ENCODE results near the gene AGAP3.

Gene AGAP3

GRCh38 chr7:151043959-151044358 is 42.3 kb upstream of the AGAP3 start:
- TF ChIP-seq POLR2AphosphoS5 (IDR thresholded peaks at IDR 0.05; ENCODE audit: low read depth, low read length) (no peak), SIN3A (IDR thresholded peaks at IDR 0.05; ENCODE audit: borderline replicate concordance, insufficient read depth, low read length) (no peak), TAF1 (IDR thresholded peaks at IDR 0.05; ENCODE audit: borderline replicate concordance, insufficient read depth, low read length) (no peak), FOXP2 (optimal IDR thresholded peaks at IDR 0.05; ENCODE audit: borderline replicate concordance, extremely low read depth, extremely low read length, insufficient read depth) (no peak)
- TF ChIP-seq, protein P1, sequence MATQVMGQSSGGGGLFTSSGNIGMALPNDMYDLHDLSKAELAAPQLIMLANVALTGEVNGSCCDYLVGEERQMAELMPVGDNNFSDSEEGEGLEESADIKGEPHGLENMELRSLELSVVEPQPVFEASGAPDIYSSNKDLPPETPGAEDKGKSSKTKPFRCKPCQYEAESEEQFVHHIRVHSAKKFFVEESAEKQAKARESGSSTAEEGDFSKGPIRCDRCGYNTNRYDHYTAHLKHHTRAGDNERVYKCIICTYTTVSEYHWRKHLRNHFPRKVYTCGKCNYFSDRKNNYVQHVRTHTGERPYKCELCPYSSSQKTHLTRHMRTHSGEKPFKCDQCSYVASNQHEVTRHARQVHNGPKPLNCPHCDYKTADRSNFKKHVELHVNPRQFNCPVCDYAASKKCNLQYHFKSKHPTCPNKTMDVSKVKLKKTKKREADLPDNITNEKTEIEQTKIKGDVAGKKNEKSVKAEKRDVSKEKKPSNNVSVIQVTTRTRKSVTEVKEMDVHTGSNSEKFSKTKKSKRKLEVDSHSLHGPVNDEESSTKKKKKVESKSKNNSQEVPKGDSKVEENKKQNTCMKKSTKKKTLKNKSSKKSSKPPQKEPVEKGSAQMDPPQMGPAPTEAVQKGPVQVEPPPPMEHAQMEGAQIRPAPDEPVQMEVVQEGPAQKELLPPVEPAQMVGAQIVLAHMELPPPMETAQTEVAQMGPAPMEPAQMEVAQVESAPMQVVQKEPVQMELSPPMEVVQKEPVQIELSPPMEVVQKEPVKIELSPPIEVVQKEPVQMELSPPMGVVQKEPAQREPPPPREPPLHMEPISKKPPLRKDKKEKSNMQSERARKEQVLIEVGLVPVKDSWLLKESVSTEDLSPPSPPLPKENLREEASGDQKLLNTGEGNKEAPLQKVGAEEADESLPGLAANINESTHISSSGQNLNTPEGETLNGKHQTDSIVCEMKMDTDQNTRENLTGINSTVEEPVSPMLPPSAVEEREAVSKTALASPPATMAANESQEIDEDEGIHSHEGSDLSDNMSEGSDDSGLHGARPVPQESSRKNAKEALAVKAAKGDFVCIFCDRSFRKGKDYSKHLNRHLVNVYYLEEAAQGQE (IDR thresholded peaks at IDR 0.05; ENCODE audit: insufficient read depth in 1 of 2, low read depth in 2 of 2, low read length in 2 of 2), result no peak

GRCh38 chr7:151045262-151045661 is 41.0 kb upstream of the AGAP3 start:
- TF ChIP-seq, protein P1 (IDR thresholded peaks at IDR 0.05; ENCODE audit: insufficient read depth in 1 of 2, low read depth in 2 of 2, low read length in 2 of 2), result no peak
- TF ChIP-seq FOXP2 (optimal IDR thresholded peaks at IDR 0.05; ENCODE audit: borderline replicate concordance, extremely low read depth, extremely low read length, insufficient read depth) (no peak), SIN3A (IDR thresholded peaks at IDR 0.05; ENCODE audit: borderline replicate concordance, insufficient read depth, low read length) (no peak), TAF1 (IDR thresholded peaks at IDR 0.05; ENCODE audit: borderline replicate concordance, insufficient read depth, low read length) (no peak), POLR2AphosphoS5 (IDR thresholded peaks at IDR 0.05; ENCODE audit: low read depth, low read length) (no peak)

GRCh38 chr7:151045967-151046366 is 40.3 kb upstream of the AGAP3 start:
- no peak for TF ChIP-seq FOXP2 (optimal IDR thresholded peaks at IDR 0.05; ENCODE audit: borderline replicate concordance, extremely low read depth, extremely low read length, insufficient read depth)

DNA sequence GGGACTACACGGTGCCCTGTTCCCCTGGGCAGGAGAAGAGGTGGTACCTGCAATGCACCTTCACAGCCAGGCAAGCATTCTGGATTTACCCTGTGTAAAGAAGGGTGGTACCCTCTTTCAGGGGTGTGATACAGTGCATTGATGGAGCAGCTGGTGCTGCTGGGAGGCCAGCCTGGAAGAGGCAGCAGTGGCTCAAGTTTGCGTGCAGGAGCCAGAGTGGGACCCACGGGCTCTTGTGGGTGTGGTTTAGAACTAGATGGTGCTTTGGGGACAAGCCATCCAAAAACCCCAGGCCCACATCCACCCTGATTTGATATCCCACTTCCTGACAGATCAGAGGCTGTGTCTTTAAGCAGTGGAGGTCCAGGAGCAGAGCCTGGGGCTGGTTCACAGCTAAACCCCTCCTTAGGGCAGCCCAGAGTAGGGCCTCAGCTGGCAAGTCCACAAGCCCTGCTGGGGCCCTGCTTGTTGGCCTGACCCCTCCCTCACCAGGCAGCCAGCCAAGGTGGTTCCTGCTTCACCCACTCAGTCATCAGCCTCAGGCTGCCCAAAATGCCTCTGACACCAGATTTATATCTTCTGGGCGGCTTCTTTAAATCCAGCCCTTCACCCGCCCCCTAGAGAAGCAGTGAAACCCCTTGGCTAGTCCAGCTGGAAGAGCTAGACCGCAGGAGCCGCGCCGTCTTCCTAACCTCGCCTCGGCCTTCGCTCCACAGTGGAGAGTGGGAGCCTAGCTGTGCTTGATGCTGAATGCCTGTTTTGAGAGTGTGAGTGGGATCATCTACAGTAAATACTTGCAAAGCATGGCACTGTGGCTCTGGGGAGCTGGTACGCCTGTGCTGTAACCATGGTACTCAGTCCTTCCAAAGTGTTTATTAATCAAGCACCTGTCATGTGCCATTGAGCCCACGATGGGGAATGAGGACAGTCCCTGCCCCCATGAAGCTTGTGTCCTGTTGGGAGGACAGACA is 39.4 kb upstream of the AGAP3 start:
- TF ChIP-seq POLR2AphosphoS5 (IDR thresholded peaks at IDR 0.05; ENCODE audit: low read depth, low read length) (no peak), SIN3A (IDR thresholded peaks at IDR 0.05; ENCODE audit: borderline replicate concordance, insufficient read depth, low read length) (no peak), FOXP2 (optimal IDR thresholded peaks at IDR 0.05; ENCODE audit: borderline replicate concordance, extremely low read depth, extremely low read length, insufficient read depth) (no peak), TAF1 (IDR thresholded peaks at IDR 0.05; ENCODE audit: borderline replicate concordance, insufficient read depth, low read length) (no peak)
- TF ChIP-seq, protein P1 (IDR thresholded peaks at IDR 0.05; ENCODE audit: insufficient read depth in 1 of 2, low read depth in 2 of 2, low read length in 2 of 2), result no peak

- TF ChIP-seq POLR2AphosphoS5 (IDR thresholded peaks at IDR 0.05; ENCODE audit: low read depth, low read length) (no peak), TAF1 (IDR thresholded peaks at IDR 0.05; ENCODE audit: borderline replicate concordance, insufficient read depth, low read length) (no peak), FOXP2 (optimal IDR thresholded peaks at IDR 0.05; ENCODE audit: borderline replicate concordance, extremely low read depth, extremely low read length, insufficient read depth) (no peak), SIN3A (IDR thresholded peaks at IDR 0.05; ENCODE audit: borderline replicate concordance, insufficient read depth, low read length) (no peak)
- TF ChIP-seq, protein P1 (IDR thresholded peaks at IDR 0.05; ENCODE audit: insufficient read depth in 1 of 2, low read depth in 2 of 2, low read length in 2 of 2), result no peak
Measured at GRCh38 chr7:151047976-151048815, 38.1 kb upstream of the AGAP3 start, which contains the start of gene ASIC3. ASIC3 (plus strand) TSS chr7:151048531; CDS start chr7:151048886, 355 bp downstream.

Data from PFSK-1 (cell line).